GM19452 (cell line): ENCODE data around the gene TBC1D32.
A peak's percentile ranks its signal among the peaks of the same experiment; 100 is the strongest.
"Not testable (repeated sequence)": the region's sequence is repeated elsewhere in the genome, so short reads cannot be mapped to it uniquely, and the experiment has no call there.

ENCODE experiments used
- ATAC-seq: cut with Tn5 transposase; IDR thresholded peaks from one replicate; pipeline ENCODE4 v1.9.1; 2021; ENCODE audit not compliant: unreplicated experiment

The TBC1D32 gene

GRCh38 chr6:121333694-121334093 lies 586 bp downstream of the TBC1D32 start:
- not testable (repeated sequence) for ATAC-seq

GRCh38 chr6:121333196-121333595 lies 1.1 kb downstream of the TBC1D32 start:
- no peak for ATAC-seq

- no peak for ATAC-seq
These were observed 3.8 kb downstream of the TBC1D32 start for GRCh38 chr6:121330516-121330915.

- ATAC-seq, result no peak
These were observed 13.0 kb downstream of the TBC1D32 start for GRCh38 chr6:121321282-121321681.

GRCh38 chr6:121319603-121320002 lies 14.7 kb downstream of the TBC1D32 start:
- no peak for ATAC-seq

GRCh38 chr6:121319112-121319553 lies 15.1 kb downstream of the TBC1D32 start:
- ATAC-seq, result no peak

- no peak for ATAC-seq
These were observed 19.7 kb downstream of the TBC1D32 start for GRCh38 chr6:121314381-121315112.

GRCh38 chr6:121311814-121312213 lies 22.5 kb downstream of the TBC1D32 start:
- ATAC-seq, result not testable (repeated sequence)

- no peak for ATAC-seq
These were observed 23.8 kb downstream of the TBC1D32 start for GRCh38 chr6:121310495-121310894.

GRCh38 chr6:121309768-121310469 lies 24.4 kb downstream of the TBC1D32 start:
- ATAC-seq, result no peak

- peak; percentile 68 for ATAC-seq
These were observed 28.2 kb downstream of the TBC1D32 start for GRCh38 chr6:121305957-121306607.

- ATAC-seq, result no peak
These were observed 31.4 kb downstream of the TBC1D32 start for GRCh38 chr6:121302882-121303281.

GRCh38 chr6:121301156-121301555 lies 33.1 kb downstream of the TBC1D32 start:
- ATAC-seq, result not testable (repeated sequence)

- no peak for ATAC-seq
These were observed 36.6 kb downstream of the TBC1D32 start for GRCh38 chr6:121297694-121298093.

GRCh38 chr6:121285041-121285440 lies 49.2 kb downstream of the TBC1D32 start:
- ATAC-seq, result no peak

GRCh38 chr6:121274666-121275295 lies 59.5 kb downstream of the TBC1D32 start:
- no peak for ATAC-seq

GRCh38 chr6:121263742-121264141 lies 70.5 kb downstream of the TBC1D32 start:
- ATAC-seq, result no peak

GRCh38 chr6:121260651-121261102 lies 73.6 kb downstream of the TBC1D32 start:
- no peak for ATAC-seq

- ATAC-seq, result no peak
These were observed 86.9 kb downstream of the TBC1D32 start for GRCh38 chr6:121247386-121247785.

GRCh38 chr6:121242386-121242785 lies 91.9 kb downstream of the TBC1D32 start:
- no peak for ATAC-seq

GRCh38 chr6:121237859-121238258 lies 96.4 kb downstream of the TBC1D32 start:
- no peak for ATAC-seq
